HG03354 (cell line): ENCODE measurements around the gene SLC20A1.
"Not testable (repeated sequence)": the region's sequence is repeated elsewhere in the genome, so short reads cannot be mapped to it uniquely, and the experiment has no call there.

Experiments
- ATAC-seq: cut with Tn5 transposase; IDR thresholded peaks from one replicate; pipeline ENCODE4 v1.9.1; 2021; ENCODE audit warnings: mild to moderate bottlenecking; ENCODE audit not compliant: unreplicated experiment, poor library complexity, severe bottlenecking

The SLC20A1 gene

DNA sequence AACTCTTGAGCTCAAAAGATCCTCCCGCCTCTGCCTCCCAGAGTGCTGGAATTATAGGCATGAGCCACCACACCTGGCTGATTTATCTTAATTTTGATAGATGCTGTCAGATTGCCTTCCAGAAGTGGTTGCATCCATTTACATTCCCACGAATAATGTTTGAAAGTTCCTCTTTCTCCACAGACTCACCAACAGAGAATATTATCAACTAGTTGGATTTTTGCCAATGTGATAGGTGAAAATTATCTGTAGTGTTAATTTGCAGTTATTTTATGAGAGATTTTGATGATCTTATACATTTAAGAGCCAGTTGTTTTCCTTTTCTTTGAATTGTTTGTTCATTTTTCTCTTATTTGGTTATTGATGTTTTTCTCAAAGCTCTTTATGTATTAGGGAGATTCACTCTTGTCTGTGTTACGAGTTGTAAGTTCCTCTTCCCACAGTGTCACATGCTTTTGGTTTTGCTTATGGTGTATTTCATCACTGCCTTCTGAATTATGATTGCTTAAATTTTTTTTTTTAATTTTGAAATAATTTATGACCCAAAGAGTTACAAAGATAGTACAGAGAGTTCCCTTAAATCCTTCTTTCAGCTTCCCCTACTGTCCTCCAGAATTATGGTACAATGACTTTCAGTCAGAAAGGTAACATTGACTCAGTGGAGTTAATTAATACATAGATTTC is 54.4 kb downstream of the SLC20A1 start:
- no peak for ATAC-seq

DNA sequence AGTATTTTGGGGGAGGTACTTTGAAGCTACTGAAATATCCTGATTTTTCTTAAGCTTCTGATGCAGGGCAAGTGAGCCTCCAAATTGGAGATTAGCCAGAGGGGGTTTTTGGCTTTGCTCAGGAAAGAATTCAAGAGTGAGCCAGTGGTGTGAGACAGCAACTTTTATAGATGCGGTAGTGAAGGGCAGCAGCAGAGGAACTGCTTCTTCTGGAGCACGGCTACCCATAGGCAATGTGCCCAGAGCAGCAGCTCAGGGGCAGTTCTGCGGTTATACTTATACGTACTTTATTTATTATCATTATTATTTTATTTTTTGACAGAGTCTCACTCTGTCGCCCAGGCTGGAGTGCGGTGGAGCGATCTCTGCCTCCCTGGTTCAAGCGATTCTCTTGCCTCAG is 55.3 kb downstream of the SLC20A1 start:
- ATAC-seq, result no peak

DNA sequence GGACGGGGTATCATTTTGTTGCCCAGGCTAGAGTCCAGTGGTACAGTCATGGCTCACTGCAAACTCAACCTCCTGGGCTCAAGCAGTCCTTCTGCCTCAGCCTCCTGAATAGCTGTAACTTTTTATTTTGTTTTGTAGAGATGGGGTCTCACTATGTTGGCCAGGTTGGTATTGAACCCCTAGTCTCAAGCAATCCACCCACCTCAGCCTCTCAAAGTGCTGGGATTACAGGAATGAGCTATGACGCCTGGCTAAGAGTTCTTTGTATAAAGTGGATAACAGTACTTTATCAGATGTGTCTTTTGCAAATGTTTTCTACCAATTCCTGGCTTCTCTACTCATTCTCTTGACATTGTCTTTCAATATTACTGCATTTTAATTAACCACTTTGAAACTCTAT is 57.9 kb downstream of the SLC20A1 start:
- no peak for ATAC-seq

DNA sequence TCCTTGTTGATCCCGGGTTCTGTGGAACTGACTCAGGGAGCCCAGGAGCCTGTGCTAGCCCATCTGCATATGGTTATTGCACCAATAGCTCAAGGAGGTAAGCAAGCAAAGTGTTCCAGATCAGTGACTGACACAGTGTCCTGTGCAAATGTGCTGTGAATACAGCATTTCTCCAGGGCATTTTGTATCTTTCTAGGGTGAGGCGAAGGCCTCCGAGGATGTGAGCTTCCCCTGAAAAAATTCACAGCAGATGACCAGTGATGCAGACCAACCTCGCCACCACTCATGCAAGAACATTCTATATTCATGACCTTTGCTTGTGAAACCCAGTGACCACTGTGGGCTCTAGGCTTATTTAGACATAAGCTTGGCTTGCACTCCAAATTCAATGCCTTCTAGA is 59.8 kb downstream of the SLC20A1 start:
- no peak for ATAC-seq

DNA sequence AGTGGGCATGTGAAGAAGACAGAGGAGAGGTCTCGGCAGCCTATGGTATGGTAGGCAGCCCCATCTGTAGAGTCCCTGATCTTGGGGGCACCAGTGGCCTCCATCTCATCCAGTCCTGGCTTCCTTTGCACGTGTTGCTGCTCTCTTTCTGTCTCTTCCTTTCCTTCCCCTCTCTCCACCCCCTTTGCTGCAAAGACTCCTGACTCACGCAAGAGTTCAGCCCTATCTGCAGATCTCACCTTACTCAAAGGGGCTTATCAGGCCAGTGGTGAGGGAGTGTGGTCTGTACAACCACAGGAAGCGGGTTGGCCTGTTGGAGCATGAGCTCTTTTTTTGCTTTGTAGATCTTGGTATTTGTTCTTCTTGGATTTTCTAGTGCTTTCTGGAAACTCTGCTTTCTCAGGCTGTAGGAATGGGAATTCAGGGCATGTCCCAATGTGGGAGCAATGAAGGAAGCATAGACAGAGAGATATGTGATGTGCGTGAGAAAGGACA is 60.5 kb downstream of the SLC20A1 start:
- no peak for ATAC-seq

DNA sequence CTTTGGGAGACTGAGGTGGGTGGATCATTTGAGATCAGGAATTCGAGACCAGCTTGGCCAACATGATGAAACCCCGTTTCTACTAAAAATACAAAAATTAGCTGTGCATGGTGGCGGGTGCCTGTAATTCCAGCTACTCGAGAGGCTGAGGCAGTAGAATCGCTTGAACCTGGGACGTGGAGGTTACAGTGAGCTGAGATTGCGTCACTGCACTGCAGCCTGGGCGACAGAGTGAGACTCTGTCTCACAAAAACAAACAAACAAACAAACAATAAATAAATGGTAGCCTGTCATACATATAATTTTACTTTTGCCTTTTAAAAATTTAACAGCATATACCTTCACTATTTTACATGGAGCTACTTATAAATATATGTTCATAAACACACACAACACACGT is 61.2 kb downstream of the SLC20A1 start:
- not testable (repeated sequence) for ATAC-seq

DNA sequence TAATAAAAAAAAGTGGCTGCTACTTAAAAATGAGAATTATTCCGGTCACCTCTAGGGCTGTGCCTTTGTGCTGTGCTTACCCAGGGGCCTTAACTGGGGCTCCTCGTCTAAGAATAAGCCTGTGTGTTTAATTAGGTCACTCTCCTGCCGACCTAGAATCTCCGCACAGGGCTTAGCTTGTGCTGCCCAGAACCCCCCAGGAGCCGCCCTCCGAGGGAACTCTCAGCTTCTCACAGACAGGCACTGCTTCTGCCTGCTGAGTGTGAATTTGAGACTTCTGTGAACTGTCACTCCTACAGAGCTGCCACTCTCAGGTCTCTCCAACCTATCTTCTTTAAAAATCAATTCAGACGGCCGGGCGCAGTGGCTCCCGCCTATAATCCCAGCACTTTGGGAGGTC is 63.2 kb downstream of the SLC20A1 start:
- ATAC-seq, result no peak

DNA sequence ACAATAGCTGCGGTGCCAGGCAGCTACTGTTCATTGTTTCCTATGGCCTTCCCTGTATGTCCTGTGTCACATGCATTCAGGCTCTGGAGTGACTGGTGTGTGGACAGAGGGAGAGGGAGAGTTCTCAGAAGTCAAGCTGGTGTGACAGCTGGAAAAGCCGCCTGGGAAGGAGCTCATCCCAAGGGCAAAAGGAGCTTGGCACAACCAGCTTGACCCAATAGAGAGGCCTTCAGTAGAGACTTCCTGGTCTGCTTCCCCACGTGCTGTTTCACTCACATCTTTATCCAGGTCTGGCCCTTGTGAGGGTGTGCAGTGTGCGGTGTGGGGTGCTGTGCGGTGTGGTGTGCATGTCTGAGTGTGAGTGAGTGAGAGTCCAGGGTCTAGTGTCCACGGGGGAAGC is 64.0 kb downstream of the SLC20A1 start:
- ATAC-seq, result no peak

DNA sequence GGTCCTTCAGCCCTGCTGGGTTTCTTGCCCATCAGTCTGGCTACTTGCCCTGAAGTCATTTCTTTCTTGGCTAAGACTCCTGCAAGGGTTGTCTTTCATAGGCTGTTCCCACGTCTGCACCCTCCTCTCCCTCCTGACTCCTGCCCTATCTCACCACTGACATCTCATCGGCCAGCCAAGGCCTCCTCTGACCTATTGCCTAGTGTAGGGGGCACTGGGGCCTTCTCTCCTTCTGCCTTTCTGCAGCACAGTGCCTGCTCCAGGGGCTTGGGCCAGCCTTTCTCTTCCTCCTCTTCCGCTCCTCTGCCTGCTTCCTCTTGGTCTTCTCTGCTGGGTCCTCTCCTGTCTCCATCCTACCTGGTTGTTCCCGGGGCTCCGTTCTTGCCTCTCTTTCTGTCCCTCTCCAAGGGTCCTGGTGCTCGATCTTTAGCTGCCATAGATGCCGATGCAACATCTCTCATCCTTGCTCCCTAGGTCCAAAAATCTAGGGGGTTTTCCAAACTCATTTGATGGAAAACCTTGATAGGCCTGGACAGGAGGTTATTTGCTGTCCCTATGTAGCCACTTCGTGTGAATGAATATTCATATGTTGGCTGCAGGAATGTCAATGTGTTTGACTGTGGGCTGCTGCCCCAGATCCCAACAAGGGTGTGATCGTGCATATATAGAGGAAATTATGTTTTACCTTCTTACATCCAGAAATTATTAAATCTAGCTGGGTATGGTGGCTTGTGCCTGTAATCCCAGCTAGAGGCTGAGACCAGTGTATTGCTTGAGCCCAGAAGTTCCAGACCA is 65.4 kb downstream of the SLC20A1 start:
- no peak for ATAC-seq

DNA sequence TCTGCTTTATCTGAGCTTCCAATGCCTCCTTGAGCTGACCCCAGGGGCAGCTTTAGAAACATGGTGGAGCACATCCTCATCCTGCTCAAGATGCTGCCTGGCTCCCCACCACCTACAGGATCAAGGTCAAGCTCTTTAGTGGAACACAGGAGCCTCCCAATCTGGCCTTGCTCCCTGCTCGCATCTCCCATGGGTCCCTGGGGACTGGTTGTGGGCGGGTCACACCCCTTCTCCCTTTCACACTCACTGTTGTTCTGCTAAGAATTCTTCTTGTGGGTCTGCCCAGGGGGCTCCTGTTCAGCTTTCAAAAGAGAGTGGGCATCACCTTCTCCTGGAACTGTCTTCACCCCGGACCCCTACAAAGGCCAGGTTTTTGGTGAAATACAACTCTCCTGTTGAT is 66.7 kb downstream of the SLC20A1 start:
- ATAC-seq, result no peak

DNA sequence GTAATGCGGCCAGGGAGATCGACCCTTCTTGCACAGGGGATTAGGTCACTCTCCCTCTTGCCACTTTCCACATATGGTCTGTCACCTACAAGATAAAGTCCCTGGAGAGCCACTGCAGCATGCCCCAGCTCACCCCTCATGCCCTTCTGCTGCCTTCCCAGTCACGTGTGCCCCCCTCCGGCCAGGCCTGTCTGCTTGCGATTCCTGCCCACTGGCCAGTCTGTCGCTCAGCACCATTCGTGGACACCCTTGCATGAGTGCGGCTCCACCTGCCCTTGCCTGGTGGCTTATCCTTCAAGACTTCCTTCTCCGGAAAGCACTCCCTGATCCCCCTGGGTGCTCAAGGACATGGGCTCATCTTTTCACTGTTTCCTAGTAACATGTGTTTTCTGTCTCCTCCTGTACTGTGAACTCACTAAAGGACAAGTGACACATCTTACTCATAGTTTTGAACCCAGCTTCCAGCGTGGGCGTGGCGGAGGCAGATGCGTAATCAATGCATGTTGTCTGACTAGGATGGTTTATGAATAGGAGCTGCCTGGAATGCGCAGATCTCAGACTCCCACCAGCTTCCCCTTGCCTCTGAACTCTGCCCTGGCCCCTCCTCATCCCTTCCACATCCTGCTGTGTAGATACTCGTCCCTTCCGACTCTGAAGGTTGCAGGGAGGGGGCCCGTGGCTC is 67.3 kb downstream of the SLC20A1 start:
- no peak for ATAC-seq
